Measurements from ENCODE around the gene RLN3. TPM values are rescaled to one million over a fixed set of nuclear protein-coding genes. Genes with fewer than 3 reads are reported as not detected.

The RLN3 gene
- total RNA-seq (2014; rRNA removed) (not detected in 2 replicates), Bru-seq, nascent RNA (not detected), BruChase-seq, experiment 1, labeled RNA remaining after a 6-hour chase (not detected), BruChase-seq, experiment 2, labeled RNA remaining after a 2-hour chase (not detected)
- long read RNA-seq, result 0 reads

GRCh38 chr19:14027856-14028450 lies at the start of gene RLN3:
TSS of gene RLN3 (plus strand) at chr19:14028148. CDS start at chr19:14028205, 57 bp downstream.
- POLR2A ChIA-PET (ENCODE audit: unreplicated experiment), result no interaction called here
- Histone ChIP-seq H3K9me2 (replicated peaks; ENCODE audit: low read length) (no peaks in the 10 kb centered on the region), H3K9ac (ENCODE audit: low read length) (no peak within 1 kb of the TSS), H3K9me3 (ENCODE audit: low read length) (no peaks in the 10 kb centered on the region), H2AFZ (ENCODE audit: low read length) (no peak within 1 kb of the TSS), H3K79me2 (ENCODE audit: low read length) (no peaks in the 10 kb centered on the region), H3K27ac (ENCODE audit: low read length) (no peak within 1 kb of the TSS), H3K4me3 (ENCODE audit: low read length) (no peak within 1 kb of the TSS), H3K4me1 (ENCODE audit: insufficient read depth, low read length) (0 out of 2 replicates have a peak, but pooled peaks cover 3% of the 10 kb centered on the region), H3K4me2 (ENCODE audit: low read length) (no peak within 1 kb of the TSS), H3F3A (ENCODE audit: low read length, unreplicated experiment) (no peaks in the 10 kb centered on the region), H3K27me3 (ENCODE audit: low read length) (no peaks in the 10 kb centered on the region), H4K20me1 (ENCODE audit: low read length) (no peaks in the 10 kb centered on the region), H3K36me3 (ENCODE audit: low read depth, low read length) (no peaks in the 10 kb centered on the region)
- BruUV-seq (replicated peaks), result no TSS peak
- intact Hi-C loops (cut with micrococcal nuclease), result no loop called here
- TF ChIP-seq EZH2phosphoT487 (IDR thresholded peaks at IDR 0.05; ENCODE audit: borderline replicate concordance, low read length), result no peak
- no peak for TF ChIP-seq CTCF (conservative IDR thresholded peaks at IDR 0.05; ENCODE audit: low read depth, low read length)
- no peak for TF ChIP-seq EZH2 (IDR thresholded peaks at IDR 0.05; ENCODE audit: low read length, unreplicated experiment)
- ATAC-seq (no peak), DNase-seq (no peak)
- CTCF ChIA-PET, result no interaction called here

GRCh38 chr19:13978351-13979243 lies 49.4 kb upstream of the RLN3 start:
- Histone ChIP-seq H2AFZ (ENCODE audit: low read length) (no peak overlapping the region), H3K4me2 (ENCODE audit: low read length) (no peak overlapping the region), H3K27ac (ENCODE audit: low read length) (no peak overlapping the region), H3K9me3 (ENCODE audit: low read length) (no peaks in the 10 kb centered on the region), H4K20me1 (ENCODE audit: low read length) (no peaks in the 10 kb centered on the region), H3K79me2 (ENCODE audit: low read length) (no peaks in the 10 kb centered on the region), H3K4me3 (ENCODE audit: low read length) (no peak overlapping the region), H3K27me3 (ENCODE audit: low read length) (no peaks in the 10 kb centered on the region), H3F3A (ENCODE audit: low read length, unreplicated experiment) (no peaks in the 10 kb centered on the region), H3K4me1 (ENCODE audit: insufficient read depth, low read length) (no peaks in the 10 kb centered on the region), H3K9me2 (replicated peaks; ENCODE audit: low read length) (no peaks in the 10 kb centered on the region), H3K9ac (ENCODE audit: low read length) (no peak overlapping the region), H3K36me3 (ENCODE audit: low read depth, low read length) (no peaks in the 10 kb centered on the region; the same call in 1 of the 2 replicates)
- TF ChIP-seq EZH2 (IDR thresholded peaks at IDR 0.05; ENCODE audit: low read length, unreplicated experiment), result no peak
- no peak for TF ChIP-seq EZH2phosphoT487 (IDR thresholded peaks at IDR 0.05; ENCODE audit: borderline replicate concordance, low read length)
- TF ChIP-seq CTCF (conservative IDR thresholded peaks at IDR 0.05; ENCODE audit: low read depth, low read length), result no peak
- no peak for DNase-seq
- intact Hi-C loops (cut with micrococcal nuclease), result no loop called here
- ChIA-PET CTCF (no interaction called here), POLR2A (ENCODE audit: unreplicated experiment) (no interaction called here)
- no peak for ATAC-seq
- BruUV-seq (replicated peaks), result no TSS peak

Data from PC-3 (cell line).